Esophagus (tissue), 2 donors: ENCODE results near the gene SLC25A13. TPM values are rescaled to one million over a fixed set of nuclear protein-coding genes. Genes with fewer than 3 reads are reported as not detected.
"Not testable (repeated sequence)": the region's sequence is repeated elsewhere in the genome, so short reads cannot be mapped to it uniquely, and the experiment has no call there.

ENCODE experiments used
- H3K27ac ChIP-seq, 2 donors: one replicate each; pipeline ENCODE4 v1.5.1; 2013; ENCODE audit warnings: low read depth in 2 of 2, mild to moderate bottlenecking in 2 of 2, inconsistent platforms in 1 of 2, low read length in 1 of 2, moderate library complexity in 1 of 2
- H3K27me3 ChIP-seq, 2 donors: one replicate each; pipeline ENCODE4 v1.6.1; 2013; ENCODE audit warnings: low read length in 2 of 2, control low read depth in 1 of 2, mild to moderate bottlenecking in 1 of 2; ENCODE audit not compliant: insufficient read depth in 2 of 2, control insufficient read depth in 1 of 2
- H3K36me3 ChIP-seq, 2 donors: one replicate each; pipeline ENCODE4 v1.6.1; 2013; ENCODE audit warnings: low read length in 1 of 2; ENCODE audit not compliant: control insufficient read depth in 2 of 2, insufficient read depth in 2 of 2
- H3K4me1 ChIP-seq, 2 donors: one replicate each; pipeline ENCODE4 v1.6.1; 2013; ENCODE audit warnings: low read length in 1 of 2; ENCODE audit not compliant: control insufficient read depth in 2 of 2, insufficient read depth in 2 of 2
- H3K4me3 ChIP-seq, 2 donors: one replicate each; pipeline ENCODE4 v1.5.1; 2013; ENCODE audit warnings: low read length in 2 of 2, mild to moderate bottlenecking in 2 of 2, low read depth in 1 of 2, moderate library complexity in 1 of 2
- H3K9me3 ChIP-seq, 2 donors: one replicate each; pipeline ENCODE4 v1.6.1; 2013; ENCODE audit warnings: mild to moderate bottlenecking in 2 of 2, low read depth in 1 of 2, low read length in 1 of 2, moderate library complexity in 1 of 2; ENCODE audit not compliant: control insufficient read depth in 2 of 2, insufficient read depth in 1 of 2
- WGBS, 2 donors: extraction: QIAGEN DNeasy Blood & Tissue Kit; methylation state at CpG; one replicate each; pipeline ENCODE4 v1.1.7; 2013; 5-methylcytosine and 5-hydroxymethylcytosine counted together
- polyA plus RNA-seq, 2 donors: library from polyadenylated mRNA; stranded (reverse); fragments of 200-250 nt; gene quantifications; one replicate each; pipeline ENCODE4 v1.2.3, GENCODE V29; 2013
- donor health status: healthy with polysubstance abuse.
- donor health status: Bipolar disorder and iron deficiency.

The SLC25A13 gene
- polyA plus RNA-seq, 2 donors, result 4.8 to 10.0 TPM

GRCh38 chr7:96173781-96174180 is 148.1 kb downstream of the SLC25A13 start:
- Histone ChIP-seq H3K27me3 (no peaks in the 10 kb centered on the region), H3K27ac (no peak overlapping the region), H3K4me3 (no peak overlapping the region), H3K9me3 (no peaks in the 10 kb centered on the region), H3K4me1 (no peaks in the 10 kb centered on the region), H3K36me3 (peaks cover 5% of the 10 kb centered on the region in 2 donors)
- WGBS, 2 donors, result 76 to 78% methylated on average over 3 of the region's 3 CpGs

GRCh38 chr7:96169439-96169838 is 152.5 kb downstream of the SLC25A13 start:
- no peak overlapping the region for H3K4me3 ChIP-seq
- H3K36me3 ChIP-seq, result peaks cover 2 to 3% of the 10 kb centered on the region in 2 donors
- H3K27ac ChIP-seq, result peak overlapping the region in 1 of 2 donors; percentile 7
- H3K27me3 ChIP-seq, result no peaks in the 10 kb centered on the region
- no peaks in the 10 kb centered on the region for H3K9me3 ChIP-seq
- no peaks in the 10 kb centered on the region for H3K4me1 ChIP-seq
- WGBS, 2 donors, result 69 to 71% methylated on average over 5 of the region's 5 CpGs

- peaks cover 2 to 3% of the 10 kb centered on the region in 2 donors for H3K36me3 ChIP-seq
- no peak overlapping the region for H3K27ac ChIP-seq
- H3K4me1 ChIP-seq, result no peaks in the 10 kb centered on the region
- H3K9me3 ChIP-seq, result no peaks in the 10 kb centered on the region
- WGBS, 2 donors, result 93 to 97% methylated on average over 1 of the region's 1 CpG
- no peaks in the 10 kb centered on the region for H3K27me3 ChIP-seq
- no peak overlapping the region for H3K4me3 ChIP-seq
Measured at GRCh38 chr7:96167424-96167823, 154.5 kb downstream of the SLC25A13 start.

GRCh38 chr7:96161897-96162296 is 160.0 kb downstream of the SLC25A13 start:
- Histone ChIP-seq H3K9me3 (no peaks in the 10 kb centered on the region), H3K27ac (no peak overlapping the region), H3K27me3 (no peaks in the 10 kb centered on the region), H3K4me3 (no peak overlapping the region), H3K4me1 (no peaks in the 10 kb centered on the region), H3K36me3 (peaks cover 0 to 4% of the 10 kb centered on the region in 2 donors)
- 70 to 90% methylated on average over 3 of the region's 3 CpGs for WGBS, 2 donors

GRCh38 chr7:96157856-96158255 is 164.0 kb downstream of the SLC25A13 start:
- H3K4me3 ChIP-seq, result no peak overlapping the region
- no peak overlapping the region for H3K27ac ChIP-seq
- H3K4me1 ChIP-seq, result no peaks in the 10 kb centered on the region
- H3K9me3 ChIP-seq, result no peaks in the 10 kb centered on the region
- peaks cover 0 to 2% of the 10 kb centered on the region in 2 donors for H3K36me3 ChIP-seq
- 93 to 95% methylated on average over 1 of the region's 1 CpG for WGBS, 2 donors
- no peaks in the 10 kb centered on the region for H3K27me3 ChIP-seq

GRCh38 chr7:96154506-96154905 is 167.4 kb downstream of the SLC25A13 start:
- H3K27ac ChIP-seq, H3K36me3 ChIP-seq, H3K4me1 ChIP-seq, H3K4me3 ChIP-seq, H3K9me3 ChIP-seq, H3K27me3 ChIP-seq: not testable (repeated sequence)
- 94 to 95% methylated on average over 6 of the region's 6 CpGs for WGBS, 2 donors

- Histone ChIP-seq H3K36me3 (peaks cover 0 to 2% of the 10 kb centered on the region in 2 donors), H3K9me3 (no peaks in the 10 kb centered on the region), H3K27ac (no peak overlapping the region), H3K27me3 (no peaks in the 10 kb centered on the region), H3K4me1 (no peaks in the 10 kb centered on the region), H3K4me3 (no peak overlapping the region)
- WGBS, 2 donors, result 96 to 99% methylated on average over 5 of the region's 5 CpGs
Measured at GRCh38 chr7:96152706-96153105, 169.2 kb downstream of the SLC25A13 start.

- Histone ChIP-seq H3K9me3 (no peaks in the 10 kb centered on the region), H3K27me3 (no peaks in the 10 kb centered on the region), H3K4me1 (no peaks in the 10 kb centered on the region), H3K36me3 (peaks cover 0 to 2% of the 10 kb centered on the region in 2 donors), H3K27ac (no peak overlapping the region), H3K4me3 (no peak overlapping the region)
- WGBS, 2 donors, result 97% methylated on average over 3 of the region's 3 CpGs
Measured at GRCh38 chr7:96151889-96152288, 170.0 kb downstream of the SLC25A13 start.

GRCh38 chr7:96144260-96144526 is 177.7 kb downstream of the SLC25A13 start:
- H3K27ac ChIP-seq, result no peak overlapping the region
- no peaks in the 10 kb centered on the region for H3K27me3 ChIP-seq
- 73 to 88% methylated on average over 1 of the region's 1 CpG for WGBS, 2 donors
- H3K36me3 ChIP-seq, result peaks cover 0 to 3% of the 10 kb centered on the region in 2 donors
- no peak overlapping the region for H3K4me3 ChIP-seq
- H3K9me3 ChIP-seq, result no peaks in the 10 kb centered on the region
- H3K4me1 ChIP-seq, result no peaks in the 10 kb centered on the region

GRCh38 chr7:96143495-96144259 is 178.2 kb downstream of the SLC25A13 start:
- Histone ChIP-seq H3K36me3 (peaks cover 0 to 3% of the 10 kb centered on the region in 2 donors), H3K9me3 (no peaks in the 10 kb centered on the region), H3K27ac (no peak overlapping the region), H3K4me1 (no peaks in the 10 kb centered on the region), H3K27me3 (no peaks in the 10 kb centered on the region), H3K4me3 (no peak overlapping the region)
- 85 to 99% methylated on average over 1 of the region's 1 CpG for WGBS, 2 donors
